Measurements from ENCODE around the gene CLIP2.

CLIP2 gene

DNA sequence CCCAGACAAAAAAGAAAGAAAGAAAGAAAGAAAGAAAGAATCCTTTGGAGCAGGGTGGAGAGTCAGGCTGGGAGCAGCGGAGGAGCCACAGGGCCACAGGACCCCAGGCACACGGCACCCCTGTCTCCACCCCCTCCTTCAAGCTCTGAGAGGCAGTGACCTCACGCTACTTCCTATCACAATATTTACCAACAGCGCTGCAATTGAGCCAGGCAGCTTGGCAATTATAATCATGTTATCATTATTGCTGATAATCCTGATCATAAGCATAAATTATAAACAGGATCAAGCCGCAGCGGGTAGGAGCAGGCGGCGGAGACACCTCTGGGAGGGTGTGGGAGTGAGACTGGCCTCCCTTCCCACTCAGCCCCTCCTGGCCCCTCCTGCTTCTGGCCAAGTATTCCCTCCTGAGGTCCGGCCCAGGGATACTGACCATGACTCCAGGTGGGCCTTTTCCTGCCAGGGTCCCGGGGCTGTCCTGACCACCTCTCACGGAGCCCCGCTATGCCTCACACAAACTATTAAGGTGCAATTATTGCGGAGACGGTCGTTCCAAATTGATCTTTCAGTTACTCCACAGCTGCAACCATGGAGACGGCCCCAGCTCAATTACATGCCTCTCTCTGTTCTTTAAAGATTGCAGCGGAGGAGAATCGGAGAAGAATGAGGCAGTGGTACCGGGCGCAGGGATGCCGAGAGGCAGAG is 154.5 kb downstream of the CLIP2 start (continued):
- TF ChIP-seq ZNF518A (tag by site-specific recombination; conservative IDR thresholded peaks at IDR 0.05; ENCODE audit: low read depth): no peak
- no peak for TF ChIP-seq SETDB1 (IDR thresholded peaks at IDR 0.05; ENCODE audit: insufficient read length, low read length)
- no peak for TF ChIP-seq ZNF585B (tag by site-specific recombination; IDR thresholded peaks at IDR 0.05)
- no peak for TF ChIP-seq ZNF624 (tag by site-specific recombination; IDR thresholded peaks at IDR 0.05)

GRCh38 chr7:74449144-74449543 is 159.9 kb downstream of the CLIP2 start:
- TF ChIP-seq ZEB2 (tag by site-specific recombination; IDR thresholded peaks at IDR 0.05) (no peak), ZNF366 (tag by site-specific recombination; conservative IDR thresholded peaks at IDR 0.05) (peak; percentile 83)
- H3K36me3 ChIP-seq (ENCODE audit: control insufficient read depth in 2 of 2, insufficient read depth in 1 of 2, low read length in 2 of 2): no peaks in the 10 kb centered on the region
- POLR2A ChIA-PET: no interaction called here
- H3K4me3 ChIP-seq (ENCODE audit: low read depth, low read length): no peak overlapping the region
- no peak overlapping the region for H3K27ac ChIP-seq (ENCODE audit: extremely low read depth, low read depth, low read length)
- H3K4me1 ChIP-seq (ENCODE audit: control insufficient read depth, insufficient read depth, low read length): no peaks in the 10 kb centered on the region
- no peaks in the 10 kb centered on the region for H3K9me3 ChIP-seq (ENCODE audit: control insufficient read depth, insufficient read depth, low read depth, low read length)
- CTCF ChIA-PET: interaction anchor here (0.6 to 4.0 kb wide), 12 partner anchors 8 to 117 kb away, joined by 3 to 24 read pairs (median 4); no protein-coding TSS in a partner anchor

DNA sequence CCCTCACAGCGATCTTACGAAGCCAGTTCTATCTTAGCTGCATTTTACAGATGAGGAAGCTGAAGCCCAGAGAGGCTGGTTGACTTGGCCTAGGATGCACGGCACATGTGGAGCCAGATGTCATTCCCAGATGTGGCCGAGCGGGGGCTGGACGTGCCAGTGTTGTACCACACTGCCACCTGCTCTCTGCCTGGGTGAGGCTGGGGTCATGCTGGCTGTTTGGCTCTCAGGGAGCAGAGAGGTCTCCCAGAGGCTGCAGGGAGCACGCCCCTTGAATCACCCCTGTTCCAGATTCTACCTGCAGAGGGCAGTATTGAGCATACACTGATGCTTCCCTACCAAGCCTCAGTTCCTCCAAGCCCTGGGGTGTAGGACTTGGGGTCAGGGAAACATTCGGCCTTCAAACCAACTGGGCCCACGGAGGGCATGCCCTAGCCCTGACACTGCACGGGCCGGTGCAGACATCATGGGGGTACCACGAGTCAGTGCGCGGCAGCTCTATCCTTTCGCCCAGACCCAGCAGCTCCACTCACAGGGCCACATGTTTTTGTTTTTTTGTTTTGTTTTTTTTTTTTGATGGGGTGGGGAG is 160.7 kb downstream of the CLIP2 start:
- Histone ChIP-seq H3K9me3 (ENCODE audit: control insufficient read depth, insufficient read depth, low read depth, low read length) (no peaks in the 10 kb centered on the region), H3K27ac (ENCODE audit: extremely low read depth, low read depth, low read length) (no peak overlapping the region), H3K36me3 (ENCODE audit: control insufficient read depth in 2 of 2, insufficient read depth in 1 of 2, low read length in 2 of 2) (no peaks in the 10 kb centered on the region), H3K4me3 (ENCODE audit: low read depth, low read length) (no peak overlapping the region), H3K4me1 (ENCODE audit: control insufficient read depth, insufficient read depth, low read length) (peaks cover 2% of the 10 kb centered on the region)
- CTCF ChIA-PET: interaction anchor here (0.6 to 4.0 kb wide), 17 partner anchors 9 to 594 kb away, joined by 3 to 24 read pairs (median 4); no protein-coding TSS in a partner anchor
- POLR2A ChIA-PET: interaction anchor here (0.6 kb wide), 2 partner anchors 12 to 90 kb away, joined by 4 read pairs; no protein-coding TSS in a partner anchor
- TF ChIP-seq ZBTB48 (tag by site-specific recombination; IDR thresholded peaks at IDR 0.05) (peak; percentile 16; the same call in 1 of the 2 replicates), SALL2 (tag by site-specific recombination; IDR thresholded peaks at IDR 0.05; ENCODE audit: borderline replicate concordance) (no peak), TCF7L2 (IDR thresholded peaks at IDR 0.05; ENCODE audit: borderline replicate concordance, low read depth, low read length) (no peak), ZNF654 (tag by site-specific recombination; IDR thresholded peaks at IDR 0.05; ENCODE audit: low read depth) (peak; percentile 27), ZFHX2 (tag by site-specific recombination; conservative IDR thresholded peaks at IDR 0.05) (no peak), ZBTB49 (tag by site-specific recombination; IDR thresholded peaks at IDR 0.05; ENCODE audit: low read depth) (no peak), GLI2 (tag by site-specific recombination; IDR thresholded peaks at IDR 0.05; ENCODE audit: borderline replicate concordance, low read depth) (no peak), ZNF768 (tag by site-specific recombination; IDR thresholded peaks at IDR 0.05) (peak; percentile 62; the same call in 1 of the 2 replicates), KLF8 (tag by site-specific recombination; IDR thresholded peaks at IDR 0.05) (no peak), ZNF513 (tag by site-specific recombination; IDR thresholded peaks at IDR 0.05) (no peak)
- TF ChIP-seq, protein P1, sequence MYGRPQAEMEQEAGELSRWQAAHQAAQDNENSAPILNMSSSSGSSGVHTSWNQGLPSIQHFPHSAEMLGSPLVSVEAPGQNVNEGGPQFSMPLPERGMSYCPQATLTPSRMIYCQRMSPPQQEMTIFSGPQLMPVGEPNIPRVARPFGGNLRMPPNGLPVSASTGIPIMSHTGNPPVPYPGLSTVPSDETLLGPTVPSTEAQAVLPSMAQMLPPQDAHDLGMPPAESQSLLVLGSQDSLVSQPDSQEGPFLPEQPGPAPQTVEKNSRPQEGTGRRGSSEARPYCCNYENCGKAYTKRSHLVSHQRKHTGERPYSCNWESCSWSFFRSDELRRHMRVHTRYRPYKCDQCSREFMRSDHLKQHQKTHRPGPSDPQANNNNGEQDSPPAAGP (tag by site-specific recombination; IDR thresholded peaks at IDR 0.05): no peak
- TF ChIP-seq, protein P2, sequence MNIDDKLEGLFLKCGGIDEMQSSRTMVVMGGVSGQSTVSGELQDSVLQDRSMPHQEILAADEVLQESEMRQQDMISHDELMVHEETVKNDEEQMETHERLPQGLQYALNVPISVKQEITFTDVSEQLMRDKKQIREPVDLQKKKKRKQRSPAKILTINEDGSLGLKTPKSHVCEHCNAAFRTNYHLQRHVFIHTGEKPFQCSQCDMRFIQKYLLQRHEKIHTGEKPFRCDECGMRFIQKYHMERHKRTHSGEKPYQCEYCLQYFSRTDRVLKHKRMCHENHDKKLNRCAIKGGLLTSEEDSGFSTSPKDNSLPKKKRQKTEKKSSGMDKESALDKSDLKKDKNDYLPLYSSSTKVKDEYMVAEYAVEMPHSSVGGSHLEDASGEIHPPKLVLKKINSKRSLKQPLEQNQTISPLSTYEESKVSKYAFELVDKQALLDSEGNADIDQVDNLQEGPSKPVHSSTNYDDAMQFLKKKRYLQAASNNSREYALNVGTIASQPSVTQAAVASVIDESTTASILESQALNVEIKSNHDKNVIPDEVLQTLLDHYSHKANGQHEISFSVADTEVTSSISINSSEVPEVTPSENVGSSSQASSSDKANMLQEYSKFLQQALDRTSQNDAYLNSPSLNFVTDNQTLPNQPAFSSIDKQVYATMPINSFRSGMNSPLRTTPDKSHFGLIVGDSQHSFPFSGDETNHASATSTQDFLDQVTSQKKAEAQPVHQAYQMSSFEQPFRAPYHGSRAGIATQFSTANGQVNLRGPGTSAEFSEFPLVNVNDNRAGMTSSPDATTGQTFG (tag by site-specific recombination; IDR thresholded peaks at IDR 0.05; ENCODE audit: borderline replicate concordance): no peak

Measured in HEK293 (cell line).